GM19463 (cell line): Measurements from ENCODE around the gene PTPMT1.
"Not testable (repeated sequence)": the region's sequence is repeated elsewhere in the genome, so short reads cannot be mapped to it uniquely, and the experiment has no call there.

Experiments
- ATAC-seq: cut with Tn5 transposase; IDR thresholded peaks from one replicate; pipeline ENCODE4 v1.9.1; 2021; ENCODE audit warnings: mild to moderate bottlenecking, moderate library complexity; ENCODE audit not compliant: unreplicated experiment

The PTPMT1 gene

GRCh38 chr11:47565340-47566148, at the start of gene PTPMT1:
Gene PTPMT1, plus strand, starts transcription at chr11:47565599. Its CDS starts 24 bp downstream, at chr11:47565623.
- peak; percentile 94 for ATAC-seq

- ATAC-seq: no peak
These were observed 49.2 kb upstream of the PTPMT1 start for GRCh38 chr11:47516155-47516554.

GRCh38 chr11:47516984-47517853, 48.2 kb upstream of the PTPMT1 start:
- ATAC-seq: no peak

- no peak for ATAC-seq
These were observed 47.0 kb upstream of the PTPMT1 start for GRCh38 chr11:47518212-47518964.

- ATAC-seq: peak; percentile 54
These were observed 41.7 kb upstream of the PTPMT1 start for GRCh38 chr11:47523490-47524225.

- ATAC-seq: no peak
These were observed 41.0 kb upstream of the PTPMT1 start for GRCh38 chr11:47524291-47524874.

GRCh38 chr11:47526032-47526431, 39.4 kb upstream of the PTPMT1 start:
- ATAC-seq: not testable (repeated sequence)

GRCh38 chr11:47527186-47527585, 38.2 kb upstream of the PTPMT1 start:
- ATAC-seq: no peak

- no peak for ATAC-seq
These were observed 35.4 kb upstream of the PTPMT1 start for GRCh38 chr11:47529951-47530350.

GRCh38 chr11:47530721-47531120, 34.7 kb upstream of the PTPMT1 start:
- not testable (repeated sequence) for ATAC-seq

GRCh38 chr11:47531666-47532065, 33.7 kb upstream of the PTPMT1 start:
- no peak for ATAC-seq

GRCh38 chr11:47532597-47533213, 32.7 kb upstream of the PTPMT1 start:
- ATAC-seq: no peak

- no peak for ATAC-seq
These were observed 31.7 kb upstream of the PTPMT1 start for GRCh38 chr11:47533690-47534151.

- no peak for ATAC-seq
These were observed 30.6 kb upstream of the PTPMT1 start for GRCh38 chr11:47534704-47535251.

GRCh38 chr11:47536915-47537314, 28.5 kb upstream of the PTPMT1 start:
- ATAC-seq: no peak

GRCh38 chr11:47538741-47539565, 26.4 kb upstream of the PTPMT1 start:
- no peak for ATAC-seq

- ATAC-seq: no peak
These were observed 25.7 kb upstream of the PTPMT1 start for GRCh38 chr11:47539681-47540039.

- no peak for ATAC-seq
These were observed 24.3 kb upstream of the PTPMT1 start for GRCh38 chr11:47541070-47541469.
